IMR-90 (cell line): ENCODE measurements around the gene USP9X. TPM values are rescaled to one million over a fixed set of nuclear protein-coding genes. Genes with fewer than 3 reads are reported as not detected.
"Not testable (repeated sequence)": the region's sequence is repeated elsewhere in the genome, so short reads cannot be mapped to it uniquely, and the experiment has no call there.

Source experiments
- ATAC-seq: fragments of 200-7000 bp; cut with Tn5 transposase; 2 replicates; pipeline ENCODE4 v1.9.1; 2020; ENCODE audit warnings: low read depth, mild to moderate bottlenecking, moderate library complexity
- BruUV-seq: library from RNA; stranded (reverse); fragments of 400-500 nt; replicated peaks from 2 replicates; lab custom pipeline; 2021; lab: Mats Ljungman, UMichigan
- CTCF ChIA-PET: fragments of 300-600 bp; formaldehyde crosslinking; extraction: SDS; loops from one replicate; lab custom pipeline; 2021; ENCODE audit warnings: antibody characterized with exemption; lab: Yijun Ruan, JAX
- POLR2A ChIA-PET: fragments of 300-600 bp; sonication (Branson Sonifier 250); formaldehyde crosslinking; loops from one replicate; lab custom pipeline; 2022; ENCODE audit warnings: antibody characterized with exemption; ENCODE audit not compliant: unreplicated experiment; lab: Charles Lee
- DNase-seq: peaks from one replicate; pipeline ENCODE4 v3.0.0; 2013
- H2AFZ ChIP-seq: replicated peaks from 2 replicates; pipeline ENCODE3; 2013; ENCODE audit warnings: low read length, mild to moderate bottlenecking; ENCODE audit not compliant: poor library complexity
- H2AK5ac ChIP-seq: 2 replicates; pipeline ENCODE4 v1.6.1; 2013; ENCODE audit warnings: low read depth, low read length, inconsistent platforms
- H2AK9ac ChIP-seq: replicated peaks from 2 replicates; pipeline ENCODE3; 2013; ENCODE audit warnings: mild to moderate bottlenecking, low read depth, low read length, moderate library complexity; ENCODE audit not compliant: poor library complexity
- H2BK120ac ChIP-seq: 2 replicates; pipeline ENCODE4 v1.6.1; 2013; ENCODE audit warnings: low read depth, low read length, inconsistent platforms
- H2BK15ac ChIP-seq: 3 replicates; pipeline ENCODE4 v1.6.1; 2013; ENCODE audit warnings: low read depth, low read length, inconsistent platforms
- H2BK20ac ChIP-seq: 2 replicates; pipeline ENCODE4 v1.6.1; 2013; ENCODE audit warnings: low read depth, mild to moderate bottlenecking, inconsistent platforms, low read length, moderate library complexity
- H2BK5ac ChIP-seq: 2 replicates; pipeline ENCODE4 v1.6.1; 2013; ENCODE audit warnings: mild to moderate bottlenecking, low read depth, low read length, inconsistent platforms; ENCODE audit not compliant: poor library complexity, severe bottlenecking
- H3K14ac ChIP-seq: replicated peaks from 2 replicates; pipeline ENCODE4 v1.6.1; 2013; ENCODE audit warnings: low read depth, low read length, inconsistent platforms
- H3K18ac ChIP-seq: 2 replicates; pipeline ENCODE4 v1.6.1; 2013; ENCODE audit warnings: low read depth, low read length, control low read depth
- H3K23ac ChIP-seq: 2 replicates; pipeline ENCODE4 v1.6.1; 2013; ENCODE audit warnings: low read depth, low read length, inconsistent platforms
- H3K27ac ChIP-seq: 2 replicates; pipeline ENCODE4 v1.5.1; 2013; ENCODE audit warnings: mild to moderate bottlenecking, control low read depth, low read length; ENCODE audit not compliant: insufficient read depth
- H3K27me3 ChIP-seq: 2 replicates; pipeline ENCODE4 v1.6.1; 2013; ENCODE audit warnings: low read length; ENCODE audit not compliant: control insufficient read depth, insufficient read depth
- H3K36me3 ChIP-seq: 2 replicates; pipeline ENCODE4 v1.6.1; 2013; ENCODE audit warnings: low read length, mixed read lengths; ENCODE audit not compliant: control insufficient read depth, insufficient read depth
- H3K4ac ChIP-seq: 2 replicates; pipeline ENCODE4 v1.6.1; 2013; ENCODE audit warnings: low read depth, low read length, inconsistent platforms
- H3K4me1 ChIP-seq: 2 replicates; pipeline ENCODE4 v1.6.1; 2013; ENCODE audit warnings: low read length, mixed read lengths; ENCODE audit not compliant: control insufficient read depth, insufficient read depth
- H3K4me2 ChIP-seq: 2 replicates; pipeline ENCODE4 v1.6.1; 2013; ENCODE audit warnings: low read depth, mild to moderate bottlenecking, control low read depth, low read length, moderate library complexity
- H3K4me3 ChIP-seq: 2 replicates; pipeline ENCODE4 v1.5.1; 2013; ENCODE audit warnings: low read depth, mild to moderate bottlenecking, control low read depth, low read length, moderate library complexity; ENCODE audit not compliant: insufficient read depth
- H3K56ac ChIP-seq: 2 replicates; pipeline ENCODE4 v1.6.1; 2013; ENCODE audit warnings: low read length, inconsistent platforms; ENCODE audit not compliant: insufficient read depth; ENCODE audit errors: extremely low read depth
- H3K79me1 ChIP-seq, 2 experiments: 2 replicates each; pipeline ENCODE4 v1.6.1; 2013; ENCODE audit warnings: low read length in 2 of 2, inconsistent platforms in 1 of 2, low read depth in 1 of 2
- H3K9ac ChIP-seq: 2 replicates; pipeline ENCODE4 v1.6.1; 2013; ENCODE audit warnings: low read depth, low read length, control low read depth
- H3K9me1 ChIP-seq: 2 replicates; pipeline ENCODE4 v1.6.1; 2013; ENCODE audit warnings: low read length, inconsistent platforms; ENCODE audit not compliant: insufficient read depth
- H3K9me3 ChIP-seq: 2 replicates; pipeline ENCODE4 v1.6.1; 2013; ENCODE audit warnings: low read length; ENCODE audit not compliant: control insufficient read depth, insufficient read depth
- H4K20me1 ChIP-seq: 2 replicates; pipeline ENCODE4 v1.6.1; 2013; ENCODE audit warnings: low read length, inconsistent platforms; ENCODE audit not compliant: insufficient read depth
- H4K5ac ChIP-seq: 2 replicates; pipeline ENCODE4 v1.6.1; 2013; ENCODE audit warnings: mild to moderate bottlenecking, low read depth, low read length, control low read depth
- H4K8ac ChIP-seq, 2 experiments: 2 replicates each; pipeline ENCODE4 v1.6.1; 2013; ENCODE audit warnings: low read depth in 2 of 2, low read length in 2 of 2, control low read depth in 1 of 2, inconsistent platforms in 1 of 2
- H4K91ac ChIP-seq: 2 replicates; pipeline ENCODE4 v1.6.1; 2013; ENCODE audit warnings: low read depth, low read length, inconsistent platforms; ENCODE audit not compliant: insufficient read depth
- WGBS, 2 experiments: methylation state at CpG; one replicate each; pipeline versions ENCODE4 v1.1.5 to v1.1.7; 2013; ENCODE audit warnings: missing lambda C conversion rate in 2 of 2; ENCODE audit not compliant: insufficient read length in 1 of 2; ENCODE audit errors: extremely low coverage in 2 of 2; 5-methylcytosine and 5-hydroxymethylcytosine counted together
- dilution Hi-C: fragments of 300-500 bp; cut with HindIII; formaldehyde crosslinking; loops from one replicate; pipeline ENCODE4 v1.14.3; 2018; ENCODE audit warnings: low sequenced_read_pairs; ENCODE audit not compliant: unreplicated experiment
- in situ Hi-C: fragments of 300-500 bp; cut with MboI; formaldehyde crosslinking; loops from 3 replicates; pipeline ENCODE4 v1.14.3; 2019; ENCODE audit warnings: low sequenced_read_pairs, inconsistent platforms, mixed read lengths
- intact Hi-C: fragments of 100-400 bp; cut with micrococcal nuclease; formaldehyde crosslinking; loops from 2 replicates; pipeline ENCODE4 v1.10.0; 2022
- polyA plus RNA-seq, 3 experiments: library from polyadenylated mRNA; depleted of rRNA; stranded (reverse); fragments of >200 nt; gene quantifications; 2 replicates each; pipeline ENCODE4 v1.2.3, GENCODE V29; 2012; ENCODE audit warnings: low replicate concordance in 1 of 3
- total RNA-seq: library from RNA; depleted of rRNA; stranded (reverse); fragments of >200 nt; gene quantifications from 2 replicates; pipeline ENCODE4 v1.2.3, GENCODE V29; 2012

The USP9X gene
- total and polyA plus RNA-seq, 2 of the 4 experiments (the other 2 are of a cell fraction): 17.5 to 104 TPM

DNA sequence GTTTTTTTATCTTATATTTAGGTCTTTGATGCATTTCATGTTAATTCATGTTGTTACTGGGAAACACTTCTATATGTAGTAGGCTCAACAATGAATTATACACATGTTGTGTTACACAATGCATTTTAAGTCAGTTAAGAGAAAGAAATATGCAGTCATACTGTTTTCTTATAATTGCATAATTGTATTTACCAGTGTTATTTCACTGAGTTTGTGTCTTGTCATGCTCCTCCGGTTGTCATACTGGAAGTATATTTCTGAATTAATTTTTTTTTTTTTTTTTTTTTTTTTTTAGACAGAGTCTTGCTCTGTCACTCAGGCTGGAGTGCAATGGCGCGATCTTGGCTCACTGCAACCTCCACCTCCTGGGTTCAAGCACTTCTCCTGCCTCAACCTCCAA is 21.0 kb downstream of the USP9X start:
- in situ Hi-C loops, ATAC-seq, H3K4me2 ChIP-seq, H3K56ac ChIP-seq, H2AK5ac ChIP-seq, intact Hi-C loops, H3K27ac ChIP-seq, POLR2A ChIA-PET, H2AFZ ChIP-seq, H3K18ac ChIP-seq, H2BK15ac ChIP-seq, H2BK5ac ChIP-seq, dilution Hi-C loops, H3K9me3 ChIP-seq, H3K36me3 ChIP-seq, H3K9ac ChIP-seq, H4K8ac ChIP-seq, H3K4ac ChIP-seq, H4K91ac ChIP-seq, H3K27me3 ChIP-seq, H4K5ac ChIP-seq, H3K4me3 ChIP-seq, H2BK20ac ChIP-seq, H3K14ac ChIP-seq, H3K23ac ChIP-seq, H3K4me1 ChIP-seq, H2AK9ac ChIP-seq, BruUV-seq, H3K9me1 ChIP-seq, DNase-seq, H2BK120ac ChIP-seq: not testable (repeated sequence)
- Histone ChIP-seq H3K79me1 (peaks cover 2 to 28% of the 10 kb centered on the region in 2 experiments; a peak in 2 of 4 replicates), H4K20me1 (peaks cover 85% of the 10 kb centered on the region)
- WGBS, 2 experiments: no CpG with 5 or more reads among the region's 3 CpGs
- CTCF ChIA-PET: interaction anchor here (0.6 kb wide), 1 partner anchor 290 kb away, joined by 6 read pairs; no protein-coding TSS in a partner anchor
